D341Med (cell line): Measurements from ENCODE around the gene KCNE4.

Experiments used
- DNase-seq: peaks from one replicate; pipeline ENCODE4 v3.0.0; 2012; ENCODE audit warnings: low spot score

Gene KCNE4

GRCh38 chr2:223087466-223087865 is 35.5 kb downstream of the KCNE4 start:
- DNase-seq, result no peak

GRCh38 chr2:223088866-223089265 is 36.9 kb downstream of the KCNE4 start:
- no peak for DNase-seq

DNA sequence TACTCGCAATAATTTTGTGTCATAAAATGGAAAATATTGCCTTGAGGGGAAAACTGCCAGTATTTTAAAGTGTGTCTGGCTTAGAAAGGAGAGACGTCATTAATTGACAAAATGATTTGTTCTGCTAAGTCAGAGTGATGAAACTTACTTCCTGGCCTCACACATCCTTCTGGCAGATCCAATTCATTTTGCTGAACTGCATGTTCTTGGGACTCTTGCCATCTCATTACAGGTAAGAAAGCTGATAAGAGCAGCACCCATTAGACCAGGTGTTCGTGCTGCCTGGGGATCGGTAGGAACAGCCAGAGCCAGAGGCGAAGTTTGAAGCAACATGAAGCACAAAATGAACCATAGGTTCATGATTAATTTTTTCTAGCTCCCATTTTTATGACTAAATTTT is 38.0 kb downstream of the KCNE4 start:
- no peak for DNase-seq

- no peak for DNase-seq
These were observed 38.7 kb downstream of the KCNE4 start for GRCh38 chr2:223090540-223091235.

DNA sequence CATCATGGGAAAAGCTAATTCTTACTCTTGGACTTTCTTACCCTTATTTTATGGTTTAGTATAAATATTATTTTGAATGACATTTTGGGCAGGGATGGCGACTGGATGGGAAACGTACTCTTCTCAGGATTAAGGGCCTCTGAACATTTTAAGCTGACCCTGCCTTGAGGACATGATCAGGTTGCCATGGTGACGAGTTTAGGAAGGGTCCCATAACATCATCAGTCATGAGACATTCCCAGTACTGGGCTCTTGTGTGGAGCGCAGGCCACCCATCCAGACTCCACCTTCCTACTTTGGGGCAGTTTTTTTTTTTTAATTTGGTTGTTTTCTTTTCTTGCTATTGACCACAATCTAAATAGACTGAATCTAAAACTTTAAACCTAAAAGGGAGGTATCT is 40.7 kb downstream of the KCNE4 start:
- no peak for DNase-seq

GRCh38 chr2:223093436-223094241 is 41.6 kb downstream of the KCNE4 start:
- DNase-seq, result peak; percentile 56

GRCh38 chr2:223095207-223095606 is 43.2 kb downstream of the KCNE4 start:
- DNase-seq, result no peak

GRCh38 chr2:223096235-223096970 is 44.4 kb downstream of the KCNE4 start:
- DNase-seq, result no peak

GRCh38 chr2:223097888-223098383 is 45.9 kb downstream of the KCNE4 start:
- no peak for DNase-seq

- DNase-seq, result no peak
These were observed 47.6 kb downstream of the KCNE4 start for GRCh38 chr2:223099561-223099960.

DNA sequence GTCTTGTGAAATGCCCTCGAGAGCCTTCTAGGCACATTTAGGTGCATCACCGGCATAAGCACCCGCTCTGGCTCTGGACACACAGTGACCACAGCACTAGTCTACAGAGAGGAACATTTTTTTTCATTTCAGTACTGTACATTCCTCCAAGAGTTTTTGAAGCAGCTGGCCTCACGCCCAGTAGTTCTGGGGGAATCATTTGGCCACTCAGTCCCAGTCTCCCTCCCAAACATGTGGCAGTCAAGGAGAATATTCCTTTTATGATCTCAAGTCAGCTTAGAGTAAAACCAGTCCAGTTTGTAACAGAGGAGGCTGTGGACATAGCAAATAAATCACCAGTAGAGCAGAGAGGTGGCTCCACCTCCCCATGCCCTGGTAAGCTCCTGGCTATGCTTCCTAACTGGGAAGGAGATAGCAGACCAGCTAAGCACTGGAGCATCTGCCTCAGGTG is 48.1 kb downstream of the KCNE4 start:
- no peak for DNase-seq

- peak; percentile 50 for DNase-seq
These were observed 49.5 kb downstream of the KCNE4 start for GRCh38 chr2:223101340-223102039.

GRCh38 chr2:223102040-223102400 is 50.0 kb downstream of the KCNE4 start:
- DNase-seq, result no peak

GRCh38 chr2:223102450-223102849 is 50.5 kb downstream of the KCNE4 start:
- no peak for DNase-seq

DNA sequence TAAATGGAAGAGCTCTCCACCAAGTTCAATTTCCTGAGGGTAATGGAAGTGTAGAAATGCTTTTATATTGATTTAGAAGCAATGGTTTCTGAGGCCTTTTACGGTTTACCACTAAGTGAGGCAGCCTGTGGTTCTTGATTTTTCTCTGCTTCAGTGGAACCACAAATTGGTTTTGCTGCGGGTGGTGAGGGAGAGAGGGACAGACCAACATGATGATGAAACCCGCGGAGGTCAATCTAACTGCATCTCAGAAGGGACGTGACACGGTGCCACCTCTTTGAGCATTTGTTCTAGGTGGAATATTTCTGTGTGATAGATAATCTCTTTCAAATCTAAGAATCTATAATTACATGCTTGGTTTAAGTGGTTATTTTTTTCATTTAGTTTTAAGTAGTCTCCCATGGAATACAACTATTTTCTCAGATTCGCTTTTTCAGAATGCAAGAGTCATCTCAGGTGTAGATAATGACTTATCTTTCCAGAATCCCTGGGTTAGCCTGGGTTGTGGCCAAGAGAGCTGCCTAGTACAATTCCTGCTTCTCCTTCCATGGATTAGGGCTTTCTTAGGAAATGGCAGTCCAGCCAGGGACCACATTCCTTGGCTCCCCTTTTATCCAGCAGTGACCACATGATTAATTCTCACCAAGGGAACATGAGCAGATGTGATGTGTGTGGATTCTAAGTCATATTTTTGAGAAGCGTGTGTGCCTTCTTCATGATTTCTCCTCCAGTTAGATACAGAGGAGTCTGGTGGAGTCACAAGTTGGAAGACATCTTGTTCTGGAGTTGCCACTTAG is 52.5 kb downstream of the KCNE4 start:
- no peak for DNase-seq
